ENCODE measurements around the gene DYNLL1.
"Not testable (repeated sequence)": the region's sequence is repeated elsewhere in the genome, so short reads cannot be mapped to it uniquely, and the experiment has no call there.

Gene DYNLL1

DNA sequence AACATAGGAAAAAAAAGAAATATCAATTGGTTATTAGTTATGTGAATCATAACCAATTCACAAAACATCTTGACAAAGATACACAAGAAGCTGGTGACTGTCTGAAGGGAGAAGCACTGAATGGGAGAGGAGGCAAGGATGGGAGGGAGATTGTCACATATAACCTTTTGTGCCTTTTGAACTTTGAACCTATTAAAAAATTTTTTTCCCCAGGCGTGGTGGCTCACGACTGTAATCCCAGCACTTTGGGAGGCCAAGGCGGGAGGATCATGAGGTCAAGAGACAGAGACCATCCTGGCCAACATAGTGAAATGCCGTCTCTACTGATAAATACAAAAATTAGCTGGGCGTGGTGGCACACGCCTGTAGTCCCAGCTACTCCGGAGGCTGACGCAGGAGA lies 12.6 kb downstream of the DYNLL1 start:
- TF ChIP-seq, protein P1, sequence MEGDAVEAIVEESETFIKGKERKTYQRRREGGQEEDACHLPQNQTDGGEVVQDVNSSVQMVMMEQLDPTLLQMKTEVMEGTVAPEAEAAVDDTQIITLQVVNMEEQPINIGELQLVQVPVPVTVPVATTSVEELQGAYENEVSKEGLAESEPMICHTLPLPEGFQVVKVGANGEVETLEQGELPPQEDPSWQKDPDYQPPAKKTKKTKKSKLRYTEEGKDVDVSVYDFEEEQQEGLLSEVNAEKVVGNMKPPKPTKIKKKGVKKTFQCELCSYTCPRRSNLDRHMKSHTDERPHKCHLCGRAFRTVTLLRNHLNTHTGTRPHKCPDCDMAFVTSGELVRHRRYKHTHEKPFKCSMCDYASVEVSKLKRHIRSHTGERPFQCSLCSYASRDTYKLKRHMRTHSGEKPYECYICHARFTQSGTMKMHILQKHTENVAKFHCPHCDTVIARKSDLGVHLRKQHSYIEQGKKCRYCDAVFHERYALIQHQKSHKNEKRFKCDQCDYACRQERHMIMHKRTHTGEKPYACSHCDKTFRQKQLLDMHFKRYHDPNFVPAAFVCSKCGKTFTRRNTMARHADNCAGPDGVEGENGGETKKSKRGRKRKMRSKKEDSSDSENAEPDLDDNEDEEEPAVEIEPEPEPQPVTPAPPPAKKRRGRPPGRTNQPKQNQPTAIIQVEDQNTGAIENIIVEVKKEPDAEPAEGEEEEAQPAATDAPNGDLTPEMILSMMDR (IDR thresholded peaks at IDR 0.05; ENCODE audit: low read depth, low read length), result no peak
- peaks cover 58% of the 10 kb centered on the region for H3K36me3 ChIP-seq
- DNase-seq, result no peak
- no peak overlapping the region for H3K4me3 ChIP-seq (ENCODE audit: low read depth, low read length)
- H3K27me3 ChIP-seq (ENCODE audit: insufficient read depth, low read depth, severe bottlenecking), result no peaks in the 10 kb centered on the region
- H3K9me3 ChIP-seq (ENCODE audit: severe bottlenecking), result no peaks in the 10 kb centered on the region
- no peak overlapping the region for H3K27ac ChIP-seq

DNA sequence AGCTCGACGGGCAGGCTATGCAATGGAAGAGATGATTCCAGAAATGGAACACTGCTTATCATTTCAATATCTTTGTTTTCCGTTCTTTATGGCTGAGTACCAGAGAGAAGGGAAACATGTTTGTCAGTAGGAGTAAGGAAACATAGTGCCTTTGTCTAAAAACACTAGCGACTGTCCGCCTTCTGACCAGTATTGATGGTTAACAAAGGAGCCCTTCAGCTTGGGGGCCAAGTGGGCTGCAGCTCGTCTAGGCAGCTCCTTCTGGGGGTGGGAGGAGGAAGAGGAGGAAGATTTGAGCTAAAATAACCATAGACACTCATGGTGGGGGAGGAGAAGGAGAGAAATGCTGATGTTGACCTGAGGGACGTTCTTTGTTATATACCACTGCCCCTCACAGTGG lies 18.1 kb downstream of the DYNLL1 start:
- no peak for DNase-seq
- TF ChIP-seq, protein P1 (IDR thresholded peaks at IDR 0.05; ENCODE audit: low read depth, low read length), result no peak
- Histone ChIP-seq H3K36me3 (peaks cover 42% of the 10 kb centered on the region), H3K27ac (no peak overlapping the region), H3K4me3 (ENCODE audit: low read depth, low read length) (no peak overlapping the region), H3K27me3 (ENCODE audit: insufficient read depth, low read depth, severe bottlenecking) (no peaks in the 10 kb centered on the region), H3K9me3 (ENCODE audit: severe bottlenecking) (no peaks in the 10 kb centered on the region)

DNA sequence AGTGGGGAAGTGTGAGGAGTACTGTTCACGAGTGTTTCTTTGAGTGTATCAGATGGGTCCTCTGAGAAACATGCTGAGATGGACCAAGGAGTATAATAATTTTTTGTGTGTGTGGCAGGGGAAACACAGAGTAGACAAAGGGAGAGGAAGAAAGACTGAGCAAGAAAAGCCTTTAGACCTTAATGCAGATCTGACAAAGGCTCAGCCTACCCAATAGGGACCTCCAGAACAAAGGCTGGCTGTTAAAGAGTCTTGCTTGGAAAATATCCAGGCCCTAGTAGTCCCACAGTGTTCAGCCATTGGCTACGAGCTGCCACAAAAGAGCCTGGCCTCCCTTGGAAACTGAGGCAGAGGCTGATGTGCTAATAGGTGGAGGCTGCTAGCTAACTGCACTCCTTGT lies 19.6 kb downstream of the DYNLL1 start:
- no peak for DNase-seq
- Histone ChIP-seq H3K4me3 (ENCODE audit: low read depth, low read length) (no peak overlapping the region), H3K27ac (no peak overlapping the region), H3K36me3 (peaks cover 31% of the 10 kb centered on the region), H3K27me3 (ENCODE audit: insufficient read depth, low read depth, severe bottlenecking) (no peaks in the 10 kb centered on the region), H3K9me3 (ENCODE audit: severe bottlenecking) (no peaks in the 10 kb centered on the region)
- TF ChIP-seq, protein P1 (IDR thresholded peaks at IDR 0.05; ENCODE audit: low read depth, low read length), result no peak

DNA sequence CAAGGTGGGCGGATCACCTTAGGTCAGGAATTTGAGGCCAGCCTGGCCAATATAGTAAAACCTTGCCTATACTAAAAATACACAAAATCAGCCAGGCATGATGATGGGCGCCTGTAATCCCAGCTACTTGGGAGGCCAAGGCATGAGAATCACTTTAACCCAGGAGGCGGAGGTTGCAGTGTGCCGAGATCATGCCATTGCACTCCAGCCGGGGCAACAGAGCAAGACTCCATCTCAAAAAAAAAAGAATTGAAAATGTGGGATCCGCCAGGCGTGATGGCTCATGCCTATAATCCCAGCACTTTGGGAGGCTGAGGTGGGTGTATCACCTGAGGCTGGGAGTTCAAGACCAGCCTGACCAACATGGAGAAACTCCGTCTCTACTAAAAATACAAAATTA lies 23.4 kb downstream of the DYNLL1 start:
- H3K27ac ChIP-seq; H3K4me3 ChIP-seq (ENCODE audit: low read depth, low read length); H3K27me3 ChIP-seq (ENCODE audit: insufficient read depth, low read depth, severe bottlenecking); H3K9me3 ChIP-seq (ENCODE audit: severe bottlenecking); DNase-seq: not testable (repeated sequence)
- H3K36me3 ChIP-seq, result peaks cover 26% of the 10 kb centered on the region

DNA sequence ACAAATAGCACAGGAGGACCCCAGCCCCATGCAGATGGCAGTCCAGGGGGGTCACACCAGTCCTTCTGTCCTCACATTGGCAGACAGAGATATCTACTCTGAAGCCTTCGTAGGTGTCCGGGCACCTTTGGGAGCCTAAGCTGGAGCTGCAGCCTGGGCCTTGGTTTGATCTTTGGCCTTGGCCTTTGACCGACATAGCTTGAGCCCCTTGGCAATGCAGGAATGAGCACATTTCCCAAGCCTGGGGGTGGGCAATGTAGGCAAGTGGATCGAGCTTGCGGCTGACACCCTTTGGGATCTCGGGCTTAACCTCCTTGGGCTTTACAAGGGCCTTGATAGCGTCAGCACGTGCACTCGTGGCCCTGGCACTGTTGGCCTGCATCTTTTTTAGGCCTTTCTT lies 26.7 kb downstream of the DYNLL1 start:
- TF ChIP-seq, protein P1 (IDR thresholded peaks at IDR 0.05; ENCODE audit: low read depth, low read length), result no peak
- Histone ChIP-seq H3K9me3 (ENCODE audit: severe bottlenecking) (no peaks in the 10 kb centered on the region), H3K36me3 (peaks cover 5% of the 10 kb centered on the region), H3K4me3 (ENCODE audit: low read depth, low read length) (no peak overlapping the region), H3K27ac (no peak overlapping the region), H3K27me3 (ENCODE audit: insufficient read depth, low read depth, severe bottlenecking) (no peaks in the 10 kb centered on the region)
- no peak for DNase-seq

DNA sequence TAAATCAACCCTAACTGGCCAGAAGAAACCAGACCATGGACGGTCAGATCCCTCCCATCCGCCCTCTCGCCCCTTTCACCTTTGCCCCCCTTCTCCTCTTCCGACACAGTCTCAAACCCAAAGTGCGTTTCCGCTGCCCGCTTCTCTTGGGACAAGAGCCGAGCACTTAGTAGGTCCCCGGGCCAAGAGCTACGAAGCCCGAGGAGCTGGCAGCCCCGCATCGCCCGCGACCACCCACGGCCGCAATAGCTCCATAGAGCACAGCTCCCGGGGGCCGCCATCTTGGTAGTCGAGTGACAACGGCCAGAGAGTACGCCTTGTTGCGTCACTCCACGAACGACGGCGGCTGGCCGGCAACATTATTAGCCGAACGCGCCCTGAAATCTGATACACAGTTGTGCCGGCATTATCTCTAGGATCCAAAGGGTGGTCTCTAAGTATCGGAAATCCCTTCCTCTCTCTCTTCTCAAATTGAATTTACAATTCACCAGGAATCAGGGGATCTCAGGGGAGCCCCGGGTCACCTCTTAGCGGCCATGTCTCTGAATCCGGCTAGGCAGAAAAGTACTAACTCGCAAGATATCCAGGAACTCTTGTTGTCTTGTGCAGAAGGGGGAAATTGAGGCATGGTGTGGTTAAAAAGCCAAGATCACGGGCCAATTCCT lies 33.1 kb downstream of the DYNLL1 start, which contains the start of gene COQ5:
TSS of gene COQ5 (minus strand) at position 298 of the 665 bp plus-strand sequence. CDS start at position 281, 17 bp downstream.
- Histone ChIP-seq H3K27me3 (ENCODE audit: insufficient read depth, low read depth, severe bottlenecking) (no peaks in the 10 kb centered on the region), H3K27ac (peak within 1 kb of the TSS; percentile 96), H3K9me3 (ENCODE audit: severe bottlenecking) (no peaks in the 10 kb centered on the region), H3K4me3 (ENCODE audit: low read depth, low read length) (peak within 1 kb of the TSS; percentile 96), H3K36me3 (no peaks in the 10 kb centered on the region; the same call in 1 of the 2 replicates)
- DNase-seq, result peak; percentile 89
- TF ChIP-seq, protein P1 (IDR thresholded peaks at IDR 0.05; ENCODE audit: low read depth, low read length), result no peak

All from WERI-Rb-1 (cell line).